ENCODE measurements around the gene SEC24B. TPM values are rescaled to one million over a fixed set of nuclear protein-coding genes. Genes with fewer than 3 reads are reported as not detected.
"Not testable (repeated sequence)": the region's sequence is repeated elsewhere in the genome, so short reads cannot be mapped to it uniquely, and the experiment has no call there.

Gene SEC24B
- total RNA-seq, 1 donor from 2014 or later: 31.7 TPM

GRCh38 chr4:109441862-109442458, 8.3 kb downstream of the SEC24B start:
- Mint-ChIP-seq H3K4me3 (no peak overlapping the region), H3K27me3 (ENCODE audit: low read depth) (no peaks in the 10 kb centered on the region), H3K27ac (ENCODE audit: unreplicated experiment) (no peak overlapping the region), H3K36me3 (ENCODE audit: low read depth) (peaks cover 13% of the 10 kb centered on the region), H3K9me3 (no peaks in the 10 kb centered on the region), H3K4me1 (peaks cover 38% of the 10 kb centered on the region)
- no peak for DNase-seq (ENCODE audit: low read depth, low spot score)
- TF ChIP-seq CTCF (conservative IDR thresholded peaks at IDR 0.05): no peak

GRCh38 chr4:109444182-109444844, 10.7 kb downstream of the SEC24B start:
- Mint-ChIP-seq H3K9me3 (no peaks in the 10 kb centered on the region), H3K27ac (ENCODE audit: unreplicated experiment) (peak overlapping the region; percentile 2), H3K4me1 (peaks cover 28% of the 10 kb centered on the region), H3K27me3 (ENCODE audit: low read depth) (no peaks in the 10 kb centered on the region), H3K36me3 (ENCODE audit: low read depth) (peaks cover 23% of the 10 kb centered on the region), H3K4me3 (no peak overlapping the region)
- no peak for TF ChIP-seq CTCF (conservative IDR thresholded peaks at IDR 0.05)
- no peak for DNase-seq (ENCODE audit: low read depth, low spot score)

- H3K36me3 Mint-ChIP-seq (ENCODE audit: low read depth): peaks cover 33% of the 10 kb centered on the region
- no peaks in the 10 kb centered on the region for H3K9me3 Mint-ChIP-seq
- TF ChIP-seq CTCF (conservative IDR thresholded peaks at IDR 0.05): no peak
- peaks cover 9% of the 10 kb centered on the region for H3K4me1 Mint-ChIP-seq
- DNase-seq (ENCODE audit: low read depth, low spot score): no peak
- H3K4me3 Mint-ChIP-seq: no peak overlapping the region
- H3K27ac Mint-ChIP-seq (ENCODE audit: unreplicated experiment): no peak overlapping the region
- no peaks in the 10 kb centered on the region for H3K27me3 Mint-ChIP-seq (ENCODE audit: low read depth)
Measured at GRCh38 chr4:109447278-109447677, 13.7 kb downstream of the SEC24B start.

GRCh38 chr4:109451544-109452273, 18.1 kb downstream of the SEC24B start:
- no peak overlapping the region for H3K4me3 Mint-ChIP-seq
- H3K27me3 Mint-ChIP-seq (ENCODE audit: low read depth): no peaks in the 10 kb centered on the region
- TF ChIP-seq CTCF (conservative IDR thresholded peaks at IDR 0.05): no peak
- peaks cover 28% of the 10 kb centered on the region for H3K36me3 Mint-ChIP-seq (ENCODE audit: low read depth)
- no peak for DNase-seq (ENCODE audit: low read depth, low spot score)
- peaks cover 5% of the 10 kb centered on the region for H3K4me1 Mint-ChIP-seq
- no peak overlapping the region for H3K27ac Mint-ChIP-seq (ENCODE audit: unreplicated experiment)
- H3K9me3 Mint-ChIP-seq: no peaks in the 10 kb centered on the region

GRCh38 chr4:109453110-109453509, 19.5 kb downstream of the SEC24B start:
- not testable (repeated sequence) for H3K27me3 Mint-ChIP-seq (ENCODE audit: low read depth); H3K27ac Mint-ChIP-seq (ENCODE audit: unreplicated experiment); H3K4me3 Mint-ChIP-seq; H3K9me3 Mint-ChIP-seq; DNase-seq (ENCODE audit: low read depth, low spot score); H3K4me1 Mint-ChIP-seq
- H3K36me3 Mint-ChIP-seq (ENCODE audit: low read depth): peaks cover 29% of the 10 kb centered on the region

- Mint-ChIP-seq H3K36me3 (ENCODE audit: low read depth) (peaks cover 16% of the 10 kb centered on the region), H3K4me1 (peaks cover 3% of the 10 kb centered on the region), H3K27me3 (ENCODE audit: low read depth) (no peaks in the 10 kb centered on the region), H3K9me3 (peaks cover 1% of the 10 kb centered on the region), H3K4me3 (no peak overlapping the region), H3K27ac (ENCODE audit: unreplicated experiment) (no peak overlapping the region)
- no peak for TF ChIP-seq CTCF (conservative IDR thresholded peaks at IDR 0.05)
- no peak for DNase-seq (ENCODE audit: low read depth, low spot score)
Measured at GRCh38 chr4:109462297-109462696, 28.7 kb downstream of the SEC24B start.

Data from neural crest cell (in vitro differentiated cells).